Brain microvascular endothelial cell (primary cell): ENCODE measurements around the gene PIGR.
A peak's percentile ranks its signal among the peaks of the same experiment; 100 is the strongest.

ENCODE experiments used
- DNase-seq: peaks from one replicate; pipeline ENCODE4 v3.0.0-alpha.2; 2020
- H3K27ac ChIP-seq: fragments of 250-450 bp; sonication (Bioruptor Pico); 2 replicates; pipeline ENCODE4 v1.5.1; 2020; ENCODE audit warnings: mild to moderate bottlenecking, moderate library complexity
- H3K27me3 ChIP-seq: fragments of 250-450 bp; sonication (Bioruptor Pico); replicated peaks from 2 replicates; pipeline ENCODE4 v1.5.1; 2020; ENCODE audit warnings: mild to moderate bottlenecking
- H3K36me3 ChIP-seq: fragments of 250-450 bp; sonication (Bioruptor Pico); replicated peaks from 2 replicates; pipeline ENCODE4 v1.5.1; 2020; ENCODE audit warnings: mild to moderate bottlenecking
- H3K4me3 ChIP-seq: 2 replicates; pipeline ENCODE4 v1.5.1; 2011; ENCODE audit warnings: low read depth, mild to moderate bottlenecking, control low read depth, low read length, moderate library complexity
- CTCF ChIP-seq: IDR thresholded peaks from 2 replicates; pipeline ENCODE4 v1.5.1; 2011; ENCODE audit warnings: low read depth, mild to moderate bottlenecking, moderate library complexity, low read length, control low read depth, inconsistent platforms; ENCODE audit errors: missing control alignments
- in situ Hi-C: cut with HindIII; loops from 2 replicates; pipeline ENCODE4 v1.10.0; 2017; ENCODE audit warnings: low sequenced_read_pairs, low pct_ligation_motif_present

PIGR gene

GRCh38 chr1:206932177-206932576, 14.1 kb downstream of the PIGR start:
- H3K4me3 ChIP-seq, result no peak overlapping the region
- no peaks in the 10 kb centered on the region for H3K27me3 ChIP-seq
- H3K27ac ChIP-seq, result no peak overlapping the region
- DNase-seq, result no peak
- in situ Hi-C loops, result no loop called here
- no peaks in the 10 kb centered on the region for H3K36me3 ChIP-seq
- no peak for TF ChIP-seq CTCF

- TF ChIP-seq CTCF, result peak; percentile 30
- H3K27me3 ChIP-seq, result no peaks in the 10 kb centered on the region
- H3K27ac ChIP-seq, result no peak overlapping the region
These were observed 14.6 kb downstream of the PIGR start for GRCh38 chr1:206931709-206932108.

GRCh38 chr1:206930210-206930798, 16.0 kb downstream of the PIGR start:
- DNase-seq, result no peak
- Histone ChIP-seq H3K36me3 (no peaks in the 10 kb centered on the region), H3K27ac (no peak overlapping the region), H3K27me3 (no peaks in the 10 kb centered on the region), H3K4me3 (no peak overlapping the region)
- TF ChIP-seq CTCF, result no peak
- in situ Hi-C loops, result no loop called here

More at GRCh38 chr1:206931709-206932108, 14.6 kb downstream of the PIGR start:
- Histone ChIP-seq H3K36me3 (no peaks in the 10 kb centered on the region), H3K4me3 (no peak overlapping the region)
- DNase-seq, result no peak
- in situ Hi-C loops, result no loop called here

DNA sequence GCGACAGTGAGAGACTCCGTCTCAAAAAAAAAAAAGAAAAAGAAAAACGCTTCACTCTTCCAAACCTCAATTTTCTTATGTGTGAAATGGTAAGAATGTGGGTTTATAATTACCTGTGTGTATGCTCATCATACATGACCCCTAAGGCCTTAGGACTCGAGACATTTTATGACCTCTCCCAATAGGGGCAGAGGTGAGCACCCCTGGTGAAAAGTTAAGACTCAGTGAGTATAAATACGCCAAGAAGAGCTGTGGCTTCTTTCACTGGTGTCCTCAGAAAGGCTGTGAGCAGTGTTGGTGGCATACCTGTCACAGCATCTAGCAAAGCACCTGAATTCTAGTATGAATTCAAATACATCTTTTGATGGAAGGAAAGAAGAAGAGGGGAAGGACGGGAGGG, 16.7 kb downstream of the PIGR start:
- Histone ChIP-seq H3K36me3 (no peaks in the 10 kb centered on the region), H3K27ac (no peak overlapping the region), H3K27me3 (no peaks in the 10 kb centered on the region), H3K4me3 (no peak overlapping the region)
- in situ Hi-C loops, result no loop called here
- no peak for TF ChIP-seq CTCF
- DNase-seq, result no peak

GRCh38 chr1:206926286-206926685, 20.0 kb downstream of the PIGR start:
- H3K4me3 ChIP-seq, result no peak overlapping the region
- no peaks in the 10 kb centered on the region for H3K36me3 ChIP-seq
- H3K27me3 ChIP-seq, result no peaks in the 10 kb centered on the region
- no peak for TF ChIP-seq CTCF
- in situ Hi-C loops, result no loop called here
- no peak overlapping the region for H3K27ac ChIP-seq
- no peak for DNase-seq

GRCh38 chr1:206925106-206925736, 21.0 kb downstream of the PIGR start:
- Histone ChIP-seq H3K27me3 (no peaks in the 10 kb centered on the region), H3K36me3 (no peaks in the 10 kb centered on the region), H3K4me3 (no peak overlapping the region), H3K27ac (no peak overlapping the region)
- in situ Hi-C loops, result no loop called here
- no peak for TF ChIP-seq CTCF
- no peak for DNase-seq
